Ascending aorta (tissue), 2 donors: ENCODE data around the gene TMTC2. TPM values are rescaled to one million over a fixed set of nuclear protein-coding genes. Genes with fewer than 3 reads are reported as not detected.

Experiments used
- DNase-seq, 2 donors: peaks; one replicate each; pipeline ENCODE4 v3.0.0-alpha.2; 2019; ENCODE audit warnings: low spot score in 2 of 2
- H3K27ac ChIP-seq, 2 donors: fragments of 200-600 bp; sonication (generic); one replicate each; pipeline ENCODE4 v1.5.1; 2016 to 2017; ENCODE audit warnings: mild to moderate bottlenecking in 1 of 2
- H3K27me3 ChIP-seq: fragments of 200-600 bp; sonication (generic); one replicate; pipeline ENCODE4 v1.5.1; 2017
- H3K36me3 ChIP-seq, 2 donors: fragments of 200-600 bp; sonication (generic); one replicate each; pipeline ENCODE4 v1.5.1; 2016
- H3K4me1 ChIP-seq, 2 donors: fragments of 200-600 bp; sonication (generic); one replicate each; pipeline ENCODE4 v1.5.1; 2016 to 2017; ENCODE audit warnings: mild to moderate bottlenecking in 1 of 2
- H3K4me3 ChIP-seq, 2 donors: fragments of 200-600 bp; sonication (generic); one replicate each; pipeline ENCODE4 v1.5.1; 2016 to 2017; ENCODE audit warnings: mild to moderate bottlenecking in 1 of 2
- H3K9me3 ChIP-seq, 2 donors: fragments of 200-600 bp; sonication (generic); one replicate each; pipeline ENCODE4 v1.5.1; 2016
- CTCF ChIP-seq, 3 experiments: fragments of 200-600 bp in 2 of 3; fragments of 450-650 bp in 1 of 3; sonication (generic) in 2 of 3; IDR thresholded peaks; one replicate each; pipeline ENCODE4 v1.5.1; 2016 to 2019; ENCODE audit warnings: antibody characterized with exemption in 3 of 3, mild to moderate bottlenecking in 1 of 3, moderate library complexity in 1 of 3
- intact Hi-C: fragments of 100-400 bp; cut with DNase I; formaldehyde crosslinking; loops from one replicate; pipeline ENCODE4 v1.15.1; 2023
- total RNA-seq: library from RNA; depleted of rRNA; stranded (reverse); fragments of >200 nt; gene quantifications from one replicate; pipeline ENCODE4 v1.1.0, GENCODE V29; 2016

Gene TMTC2
- total RNA-seq, 1 donor from 2014 or later, result 6.8 TPM

DNA sequence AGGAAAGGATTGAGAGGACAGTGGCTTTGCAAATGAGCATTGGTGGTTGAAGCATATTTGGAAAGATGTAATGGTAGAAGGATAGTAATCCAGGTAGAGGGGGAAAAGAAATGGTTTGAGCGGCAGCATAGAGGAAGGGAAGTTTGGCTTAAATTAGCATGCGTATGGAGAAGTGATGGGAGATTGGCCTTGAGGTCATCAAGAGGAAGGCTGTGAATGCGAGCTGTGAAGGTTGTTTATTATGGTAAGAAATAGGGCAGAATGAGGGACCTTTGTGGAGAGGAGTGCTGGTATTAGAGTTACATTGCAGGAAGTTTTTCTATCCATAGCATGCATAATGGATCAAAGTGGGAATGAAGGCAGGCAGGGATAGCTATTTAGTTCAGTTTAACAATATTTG is 162.1 kb downstream of the TMTC2 start:
- no peak for TF ChIP-seq CTCF (IDR thresholded peaks at IDR 0.05)
- DNase-seq, result no peak
- no peaks in the 10 kb centered on the region for H3K9me3 ChIP-seq
- no peaks in the 10 kb centered on the region for H3K36me3 ChIP-seq
- intact Hi-C loops, result no loop called here
- H3K4me1 ChIP-seq, result no peaks in the 10 kb centered on the region
- no peak overlapping the region for H3K27ac ChIP-seq
- no peak overlapping the region for H3K4me3 ChIP-seq
- no peaks in the 10 kb centered on the region for H3K27me3 ChIP-seq

- Histone ChIP-seq H3K27ac (no peak overlapping the region), H3K36me3 (no peaks in the 10 kb centered on the region), H3K9me3 (no peaks in the 10 kb centered on the region), H3K27me3 (no peaks in the 10 kb centered on the region), H3K4me1 (no peaks in the 10 kb centered on the region), H3K4me3 (no peak overlapping the region)
- intact Hi-C loops, result no loop called here
- no peak for DNase-seq
- no peak for TF ChIP-seq CTCF (IDR thresholded peaks at IDR 0.05)
Observed at GRCh38 chr12:82852529-82852928, 165.8 kb downstream of the TMTC2 start.

DNA sequence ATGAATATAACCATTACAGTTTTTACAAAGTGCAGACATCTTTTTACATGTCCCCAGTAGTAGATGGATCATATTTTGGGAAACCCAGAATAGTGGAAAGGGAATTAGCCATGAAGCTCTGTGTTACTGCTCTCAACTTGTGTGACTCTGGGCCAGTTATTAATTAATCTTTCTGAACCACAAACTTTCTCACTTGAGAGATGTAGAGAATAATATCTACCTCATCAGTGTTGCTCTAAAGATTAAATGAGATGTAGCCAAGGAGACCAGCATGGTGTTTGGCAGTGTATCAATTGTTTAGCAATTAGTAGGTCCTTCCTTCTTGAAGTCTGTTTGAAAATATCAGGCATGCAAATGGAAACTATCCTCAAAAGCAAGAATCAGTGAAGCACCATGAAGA is 169.2 kb downstream of the TMTC2 start:
- Histone ChIP-seq H3K4me3 (no peak overlapping the region), H3K4me1 (no peaks in the 10 kb centered on the region), H3K27me3 (no peaks in the 10 kb centered on the region), H3K9me3 (no peaks in the 10 kb centered on the region), H3K27ac (no peak overlapping the region), H3K36me3 (no peaks in the 10 kb centered on the region)
- no peak for DNase-seq
- intact Hi-C loops, result no loop called here
- TF ChIP-seq CTCF (IDR thresholded peaks at IDR 0.05), result no peak

DNA sequence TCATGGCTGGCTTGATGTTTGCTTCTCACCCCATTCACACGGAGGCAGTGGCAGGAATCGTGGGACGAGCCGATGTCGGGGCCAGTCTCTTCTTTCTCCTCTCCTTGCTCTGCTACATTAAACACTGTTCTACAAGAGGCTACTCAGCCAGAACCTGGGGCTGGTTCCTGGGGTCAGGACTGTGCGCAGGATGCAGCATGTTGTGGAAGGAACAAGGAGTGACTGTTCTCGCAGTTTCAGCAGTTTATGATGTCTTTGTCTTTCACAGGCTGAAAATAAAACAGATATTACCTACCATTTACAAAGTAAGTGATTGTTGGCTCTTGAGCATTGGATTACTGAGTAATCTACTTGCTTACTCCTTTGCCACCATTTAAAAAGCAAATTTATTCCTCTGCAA is 170.6 kb downstream of the TMTC2 start:
- DNase-seq, result no peak
- intact Hi-C loops, result no loop called here
- H3K27me3 ChIP-seq, result no peaks in the 10 kb centered on the region
- H3K27ac ChIP-seq, result no peak overlapping the region
- H3K4me3 ChIP-seq, result no peak overlapping the region
- no peaks in the 10 kb centered on the region for H3K9me3 ChIP-seq
- H3K36me3 ChIP-seq, result no peaks in the 10 kb centered on the region
- no peak for TF ChIP-seq CTCF (IDR thresholded peaks at IDR 0.05)
- no peaks in the 10 kb centered on the region for H3K4me1 ChIP-seq

- H3K9me3 ChIP-seq, result no peaks in the 10 kb centered on the region
- intact Hi-C loops, result no loop called here
- no peak for TF ChIP-seq CTCF (IDR thresholded peaks at IDR 0.05)
- no peak overlapping the region for H3K27ac ChIP-seq
- no peak for DNase-seq
- no peak overlapping the region for H3K4me3 ChIP-seq
- no peaks in the 10 kb centered on the region for H3K27me3 ChIP-seq
- H3K36me3 ChIP-seq, result no peaks in the 10 kb centered on the region
- H3K4me1 ChIP-seq, result no peaks in the 10 kb centered on the region
Observed at GRCh38 chr12:82857911-82858533, 171.3 kb downstream of the TMTC2 start.

- Histone ChIP-seq H3K27ac (no peak overlapping the region), H3K27me3 (no peaks in the 10 kb centered on the region), H3K4me3 (no peak overlapping the region), H3K36me3 (no peaks in the 10 kb centered on the region), H3K9me3 (no peaks in the 10 kb centered on the region), H3K4me1 (no peaks in the 10 kb centered on the region)
- intact Hi-C loops, result no loop called here
- no peak for DNase-seq
- no peak for TF ChIP-seq CTCF (IDR thresholded peaks at IDR 0.05)
Observed at GRCh38 chr12:82858534-82858917, 171.8 kb downstream of the TMTC2 start.
